Ishikawa (cell line): ENCODE results near the gene PRSS48.

Experiments used
- CEBPB ChIP-seq: IDR thresholded peaks from 2 replicates; pipeline ENCODE4 v1.6.1; 2012
- CREB1 ChIP-seq: IDR thresholded peaks from 2 replicates; pipeline ENCODE4 v1.6.1; 2012; ENCODE audit warnings: low read depth
- EP300 ChIP-seq: IDR thresholded peaks from 2 replicates; pipeline ENCODE4 v1.6.1; 2012; ENCODE audit warnings: borderline replicate concordance
- REST ChIP-seq: IDR thresholded peaks from 2 replicates; pipeline ENCODE4 v1.6.1; 2012; ENCODE audit warnings: low read depth, mild to moderate bottlenecking
- TCF12 ChIP-seq: IDR thresholded peaks from 2 replicates; pipeline ENCODE4 v1.6.1; 2012; ENCODE audit warnings: low read depth
- TEAD4 ChIP-seq: IDR thresholded peaks from 2 replicates; pipeline ENCODE4 v1.6.1; 2012
- YY1 ChIP-seq: IDR thresholded peaks from 2 replicates; pipeline ENCODE4 v1.6.1; 2012; ENCODE audit warnings: low read depth
- ZBTB7A ChIP-seq: IDR thresholded peaks from 2 replicates; pipeline ENCODE4 v1.6.1; 2012; ENCODE audit warnings: low read depth

- TF ChIP-seq CEBPB (no peak), TCF12 (no peak), CREB1 (no peak), ZBTB7A (no peak), YY1 (no peak), TEAD4 (no peak), REST (no peak), EP300 (no peak)
These were observed 26.3 kb upstream of the PRSS48 start for GRCh38 chr4:151250706-151251105.
